Muscle of arm (tissue), 14 donors: ENCODE data around the gene NUFIP1. TPM values are rescaled to one million over a fixed set of nuclear protein-coding genes. Genes with fewer than 3 reads are reported as not detected.
"Not testable (repeated sequence)": the region's sequence is repeated elsewhere in the genome, so short reads cannot be mapped to it uniquely, and the experiment has no call there.

Experiments
- DNase-seq: peaks from one replicate; pipeline ENCODE4 v3.0.0-alpha.2; 2013
- long read RNA-seq, 11 donors: transcript quantifications; one replicate each; lab custom pipeline, GENCODE V29; 2026
- polyA plus RNA-seq, 12 donors: library from polyadenylated mRNA; unstranded; fragments of 120-200 nt; gene quantifications; one replicate each; pipeline ENCODE4 v1.2.1, GENCODE V29; 2013; ENCODE audit not compliant: insufficient read length in 12 of 12

The NUFIP1 gene
- 10 to 100 TPM in 1 of 12 donors, 1 to 10 TPM in 10, not detected in 1; 8.1 to 10.8 (median 9.0) TPM for polyA plus RNA-seq
- long read RNA-seq, donor 1, partial matches to known transcripts: 6 of 7 reads
- long read RNA-seq, donor 1, other reads (novel, unspliced or antisense): 0 of 7 reads
- long read RNA-seq, donor 2, partial matches to known transcripts: 0 of 3 reads
- long read RNA-seq, donor 2, other reads (novel, unspliced or antisense): 0 of 3 reads
- long read RNA-seq, donor 3, partial matches to known transcripts: 0 of 2 reads
- long read RNA-seq, donor 3, other reads (novel, unspliced or antisense): 0 of 2 reads
- long read RNA-seq, donor 4, partial matches to known transcripts: 0 of 1 reads
- long read RNA-seq, donor 4, other reads (novel, unspliced or antisense): 0 of 1 reads
- long read RNA-seq, donor 5, partial matches to known transcripts: 0 of 2 reads
- long read RNA-seq, donor 5, other reads (novel, unspliced or antisense): 0 of 2 reads
- long read RNA-seq, donor 6: 0 reads
- long read RNA-seq, donor 7: 0 reads
- long read RNA-seq, donor 8: 0 reads
- long read RNA-seq, donor 9, partial matches to known transcripts: 0 of 2 reads
- long read RNA-seq, donor 9, other reads (novel, unspliced or antisense): 0 of 2 reads
- long read RNA-seq, donor 10, partial matches to known transcripts: 5 of 6 reads
- long read RNA-seq, donor 10, other reads (novel, unspliced or antisense): 0 of 6 reads
- long read RNA-seq, donor 11, partial matches to known transcripts: 0 of 3 reads
- long read RNA-seq, donor 11, other reads (novel, unspliced or antisense): 0 of 3 reads

DNA sequence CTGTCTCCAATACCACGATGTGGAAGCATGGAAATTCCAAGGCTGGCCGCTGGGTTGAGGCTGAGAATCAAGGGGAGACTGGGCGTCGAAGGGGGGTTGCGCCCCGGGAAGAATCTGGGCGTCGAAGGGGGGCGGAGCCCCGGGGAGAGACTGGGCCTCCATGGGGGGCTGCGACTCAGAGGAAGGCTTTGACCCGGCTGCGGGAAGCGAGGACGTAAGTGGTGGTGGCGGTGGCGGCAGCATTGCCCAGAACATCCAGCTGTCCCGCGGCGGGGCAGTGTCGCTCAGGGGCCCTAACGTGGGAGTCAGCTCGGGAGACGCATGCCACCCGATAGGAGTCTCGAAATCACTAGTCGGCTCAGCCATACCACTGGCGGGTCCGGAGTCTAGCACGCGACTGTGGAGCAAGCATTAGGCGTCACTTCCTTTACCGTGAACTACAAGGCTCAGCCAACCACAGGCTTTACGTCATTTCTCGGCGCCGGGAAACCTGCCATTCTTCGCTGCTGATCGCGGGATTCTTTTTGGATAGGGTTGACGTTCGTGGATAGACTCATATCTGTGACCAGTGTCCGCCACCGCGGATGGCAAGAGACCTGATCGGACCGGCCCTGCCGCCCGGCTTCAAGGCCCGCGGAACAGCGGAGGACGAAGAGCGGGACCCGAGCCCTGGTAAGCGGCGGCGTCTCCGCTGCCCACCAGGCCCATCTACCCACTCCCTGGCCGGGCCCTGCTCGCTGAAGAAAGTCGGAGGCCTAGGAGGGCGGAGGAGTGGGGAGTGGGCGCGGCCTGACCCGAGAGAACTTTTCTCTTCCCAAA, at the start of gene NUFIP1, which contains the start of gene GPALPP1:
Gene NUFIP1 (minus strand): TSS at position 401 of the 819 bp plus-strand sequence. CDS start 35 bp downstream, at position 366.
Gene GPALPP1 (plus strand): TSS at position 468 of the 819 bp plus-strand sequence. CDS start 117 bp downstream, at position 585.
- peak; percentile 95 for DNase-seq

DNA sequence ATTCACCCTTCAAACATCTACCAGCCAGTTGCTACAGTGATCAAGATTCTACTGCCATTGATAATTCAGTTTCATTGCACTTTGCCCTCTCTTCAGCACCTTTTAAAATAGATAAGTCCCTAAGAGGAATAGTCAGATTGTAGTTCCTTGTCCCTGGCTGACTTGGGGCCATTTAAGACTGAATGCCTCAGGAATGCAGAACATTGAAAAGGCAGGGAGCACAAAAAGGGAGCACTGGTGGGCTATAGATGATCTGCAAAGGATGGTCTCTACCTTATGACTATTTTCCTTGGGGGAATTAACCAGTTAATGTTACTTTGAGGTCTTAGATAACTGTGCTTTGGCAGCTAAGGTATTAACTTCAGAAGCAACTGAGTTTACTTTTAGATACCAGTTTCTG, 46.9 kb upstream of the NUFIP1 start:
- DNase-seq: no peak

DNA sequence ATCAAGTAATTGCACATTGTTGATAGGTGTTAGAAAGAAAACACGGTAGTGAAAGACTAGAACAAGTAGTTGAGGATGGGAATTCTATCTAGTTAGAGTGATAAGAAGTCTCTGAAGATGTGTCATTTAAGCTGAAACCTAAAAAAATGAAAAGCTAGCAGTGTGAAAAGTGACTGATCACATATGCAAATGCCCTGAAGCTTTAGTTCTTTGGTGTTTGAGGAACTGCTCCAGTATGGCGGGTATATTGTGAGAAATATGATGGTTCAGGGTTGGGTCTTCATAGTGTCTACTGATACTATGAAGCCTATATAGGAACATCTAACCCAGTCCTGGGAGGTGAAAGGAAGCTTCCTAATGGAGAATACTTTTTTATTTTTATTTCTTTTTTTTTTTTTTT, 45.1 kb upstream of the NUFIP1 start:
- no peak for DNase-seq

DNA sequence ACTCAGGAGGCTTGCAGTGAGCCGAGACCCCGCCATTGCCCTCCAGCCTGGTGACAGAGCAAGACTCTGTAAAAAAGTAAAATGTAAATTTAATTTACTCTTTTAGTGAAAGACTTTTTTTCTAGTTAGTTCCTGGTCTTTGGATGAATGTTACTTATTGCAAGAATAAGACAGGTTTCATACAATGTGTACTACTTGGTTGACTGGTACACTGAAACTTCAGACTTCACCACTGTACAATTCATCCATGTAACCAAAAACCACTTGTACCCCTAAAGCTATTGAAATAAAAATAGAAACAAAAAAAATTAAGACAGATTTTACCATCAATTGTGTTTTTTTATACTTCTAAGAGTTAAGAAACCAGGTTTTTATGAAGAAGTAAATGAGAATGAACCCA, 35.6 kb upstream of the NUFIP1 start:
- no peak for DNase-seq

DNA sequence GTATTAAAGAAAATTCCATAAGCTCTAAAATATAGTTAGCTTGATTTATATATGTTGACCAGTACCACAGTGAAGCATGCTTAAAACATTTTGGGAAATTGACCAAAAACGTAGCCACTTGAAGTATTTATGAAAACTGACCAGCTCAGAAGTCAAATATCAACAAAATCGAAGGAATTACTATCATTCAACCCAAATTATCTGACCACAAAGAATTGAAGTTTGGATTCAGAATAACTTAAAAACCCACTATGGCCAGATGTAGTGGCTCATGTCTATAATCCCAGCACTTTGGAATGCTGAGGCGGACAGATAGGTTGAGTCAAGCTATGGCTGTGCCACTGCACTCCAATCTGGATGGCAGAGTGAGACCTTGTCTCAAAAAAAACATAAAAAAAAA, 32.0 kb upstream of the NUFIP1 start:
- no peak for DNase-seq

DNA sequence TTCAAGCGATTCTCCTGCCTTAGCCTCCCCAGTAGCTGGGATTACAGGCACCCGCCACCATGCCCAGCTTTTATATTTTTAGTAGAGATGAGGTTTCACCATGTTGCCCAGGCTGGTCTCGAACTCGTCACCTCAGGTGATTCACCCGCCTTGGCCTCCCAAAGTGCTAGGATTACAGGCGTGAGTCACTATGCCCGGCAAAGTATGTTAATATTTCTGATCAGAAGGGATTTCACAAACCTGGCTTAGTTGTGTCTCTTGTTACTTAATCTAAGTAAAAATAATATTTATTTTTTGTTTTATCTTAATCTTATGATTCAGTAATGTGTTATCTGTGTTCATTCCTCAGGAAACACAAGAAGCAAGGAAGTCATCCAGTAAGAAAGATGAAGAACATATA, 30.7 kb upstream of the NUFIP1 start:
- DNase-seq: not testable (repeated sequence)

DNA sequence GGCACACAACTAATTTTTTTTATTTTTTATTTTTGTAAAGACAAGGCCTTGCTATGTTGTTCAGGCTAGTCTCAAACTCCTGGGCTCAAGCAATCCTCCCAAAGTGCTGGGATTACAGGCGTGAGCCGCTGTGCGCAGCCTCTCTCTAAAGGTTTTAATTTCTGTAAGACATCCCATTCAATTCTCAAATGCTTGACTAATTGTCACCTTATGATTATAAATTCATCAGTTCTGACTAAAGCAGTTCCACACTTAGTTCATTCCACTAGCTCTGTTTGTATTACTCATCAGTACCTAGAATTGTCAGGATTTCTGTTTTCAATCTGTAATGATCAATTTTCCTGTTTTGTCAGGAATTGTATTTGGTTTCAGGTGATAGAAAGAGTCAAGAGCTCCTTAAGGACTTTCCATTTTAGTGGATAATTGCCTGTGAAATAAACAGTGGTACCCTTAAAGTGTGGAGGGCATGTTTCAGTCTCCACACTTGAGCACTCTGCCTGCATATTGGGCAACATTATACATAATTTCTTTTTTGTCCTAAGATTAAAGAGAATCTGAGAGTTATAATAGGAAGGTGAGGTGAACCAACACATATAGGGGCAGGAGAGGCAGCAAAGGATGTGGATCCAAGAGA, 27.6 kb upstream of the NUFIP1 start:
- DNase-seq: no peak

DNA sequence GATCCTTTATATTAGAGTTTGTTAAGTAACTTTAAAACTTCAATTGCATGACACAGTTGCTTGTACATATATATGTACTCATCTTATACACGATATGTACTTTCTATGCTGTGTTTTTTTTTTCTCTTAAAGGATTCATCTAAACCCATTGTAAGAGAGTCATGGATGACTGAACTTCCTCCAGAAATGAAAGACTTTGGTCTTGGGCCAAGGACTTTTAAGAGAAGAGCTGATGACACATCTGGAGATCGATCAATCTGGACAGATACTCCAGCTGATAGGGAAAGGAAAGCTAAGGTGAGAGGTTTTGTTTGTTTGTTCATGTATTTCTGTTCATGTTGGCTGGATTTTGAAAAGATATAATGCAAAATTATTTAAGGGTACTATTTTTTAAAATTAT, 26.0 kb upstream of the NUFIP1 start:
- DNase-seq: no peak

DNA sequence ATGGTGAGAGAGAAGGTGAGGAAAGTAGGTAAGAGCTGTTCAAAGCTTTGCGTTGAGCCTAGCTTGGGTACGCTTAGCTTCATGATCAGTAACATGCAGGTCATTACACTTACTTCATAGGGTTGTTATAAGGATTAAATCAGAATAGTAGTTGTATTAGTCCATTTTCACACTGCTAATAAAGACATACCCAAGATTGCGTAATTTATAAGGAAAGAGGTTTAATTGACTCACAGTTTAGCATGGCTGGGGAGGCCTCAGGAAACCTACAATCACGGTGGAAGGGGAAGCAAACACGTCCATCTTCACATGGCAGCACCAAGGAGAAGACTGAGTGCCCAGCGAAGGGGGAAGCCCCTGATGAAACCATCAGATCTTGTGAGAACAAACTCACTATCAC, 21.9 kb upstream of the NUFIP1 start:
- DNase-seq: no peak

DNA sequence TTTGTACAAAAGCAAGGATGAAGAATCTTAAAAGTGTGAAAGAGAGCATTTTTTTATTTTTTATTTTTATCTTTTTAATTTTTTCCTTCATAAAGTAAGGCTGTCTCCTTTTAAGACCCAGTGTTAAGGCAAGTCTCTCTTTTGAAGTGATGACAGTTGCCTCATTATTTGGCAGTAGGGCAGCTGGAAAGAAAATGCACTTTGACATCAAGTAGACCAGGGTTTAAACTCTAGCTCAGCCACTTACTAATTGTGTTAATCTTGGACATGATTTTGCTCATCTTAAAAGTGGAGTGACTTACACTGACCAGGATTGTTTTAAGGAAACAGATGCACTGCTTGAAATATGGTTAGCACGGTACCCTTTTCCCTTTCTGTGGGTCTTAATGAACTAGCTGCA, 18.6 kb upstream of the NUFIP1 start:
- no peak for DNase-seq

DNA sequence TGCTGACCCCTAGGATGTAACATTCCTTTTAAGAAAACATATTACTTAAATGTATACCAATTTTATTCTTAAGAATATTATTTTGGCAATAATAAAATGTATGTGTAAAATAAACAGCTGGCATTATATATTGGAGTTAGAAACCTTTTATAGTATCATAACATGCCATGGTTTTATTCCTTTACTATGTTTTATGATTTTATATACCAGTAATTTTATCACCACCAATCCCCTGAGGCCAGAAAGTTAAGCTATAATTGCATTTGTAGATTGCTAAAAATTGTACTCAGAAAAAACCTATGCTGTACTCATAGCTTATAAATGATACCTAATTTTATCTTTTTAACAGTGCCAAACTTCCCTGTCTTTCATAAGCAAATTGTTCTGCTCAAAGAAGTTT, 18.0 kb upstream of the NUFIP1 start:
- no peak for DNase-seq

DNA sequence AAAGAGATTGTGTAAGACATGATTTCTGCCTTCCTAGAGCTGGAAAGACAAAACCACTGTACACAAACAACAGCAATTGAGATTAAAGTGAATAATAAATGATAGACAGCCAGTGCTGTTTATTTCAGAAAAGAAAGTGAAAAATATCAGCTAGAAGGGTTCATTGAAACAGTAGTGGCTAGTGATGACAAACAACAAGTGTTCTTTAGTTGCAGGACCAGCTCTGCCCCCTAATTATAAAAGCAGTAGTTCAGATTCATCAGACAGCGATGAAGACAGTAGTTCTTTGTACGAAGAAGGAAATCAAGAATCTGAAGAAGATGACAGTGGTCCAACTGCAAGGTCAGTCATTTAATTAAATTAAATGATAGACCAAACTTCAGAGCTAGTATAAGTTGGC, 14.8 kb upstream of the NUFIP1 start:
- no peak for DNase-seq

DNA sequence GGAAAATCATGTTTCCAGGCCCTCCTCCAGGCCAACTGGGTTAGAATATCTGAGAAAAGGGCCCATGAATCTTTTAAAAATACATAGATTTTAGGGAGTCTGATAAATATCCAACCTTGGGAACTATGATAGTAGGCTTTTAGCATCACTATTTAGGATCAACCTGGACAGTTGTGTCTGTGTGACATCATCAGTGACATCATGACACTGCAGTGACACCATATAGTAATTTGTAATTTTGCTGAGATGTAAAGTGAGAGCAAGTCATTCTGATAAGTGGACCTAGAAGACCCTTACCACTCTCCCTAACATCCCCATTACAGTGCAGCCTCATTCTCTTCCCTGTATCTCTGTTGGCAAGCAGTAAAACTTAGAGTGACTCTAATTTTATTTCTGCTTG, 14.1 kb upstream of the NUFIP1 start:
- no peak for DNase-seq

DNA sequence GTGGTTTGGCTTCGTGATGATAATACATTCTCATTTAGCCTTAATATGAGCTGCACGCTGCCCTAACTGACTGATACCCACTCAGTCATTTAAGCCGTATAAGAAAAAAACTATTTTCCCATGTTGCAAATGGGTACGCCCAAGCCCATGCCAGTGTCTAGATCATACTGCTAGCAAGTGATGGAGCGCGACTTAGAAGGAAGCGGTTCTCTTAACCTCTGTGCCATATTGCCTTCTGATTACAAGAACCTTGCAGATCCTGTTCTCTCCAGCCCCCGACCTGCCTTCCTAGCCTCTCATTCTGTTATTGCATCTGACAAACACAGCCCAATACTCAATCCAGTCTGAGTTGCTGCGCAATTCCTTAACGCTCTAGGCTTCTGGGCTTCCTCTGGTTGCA, 670 bp upstream of the NUFIP1 start:
- DNase-seq: no peak

DNA sequence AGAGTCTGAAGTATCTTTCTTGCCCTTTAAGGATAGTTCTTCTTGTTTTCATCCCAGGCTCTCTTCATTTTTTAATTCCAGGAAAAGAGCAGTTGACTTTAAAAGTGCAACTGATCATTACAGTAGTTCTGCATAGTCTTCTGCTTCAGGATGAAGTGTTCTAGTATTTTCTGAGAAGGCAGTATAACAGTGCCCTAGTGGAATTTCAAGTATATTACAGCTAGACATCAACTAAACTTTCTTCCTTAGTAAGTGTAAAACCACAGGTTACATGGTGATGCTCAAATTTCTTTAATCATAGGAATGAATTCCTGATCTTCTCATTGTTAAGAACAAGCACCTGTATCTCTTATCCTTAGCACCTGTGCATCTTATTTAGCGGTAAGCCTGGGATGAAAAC, 10.9 kb downstream of the NUFIP1 start:
- no peak for DNase-seq

DNA sequence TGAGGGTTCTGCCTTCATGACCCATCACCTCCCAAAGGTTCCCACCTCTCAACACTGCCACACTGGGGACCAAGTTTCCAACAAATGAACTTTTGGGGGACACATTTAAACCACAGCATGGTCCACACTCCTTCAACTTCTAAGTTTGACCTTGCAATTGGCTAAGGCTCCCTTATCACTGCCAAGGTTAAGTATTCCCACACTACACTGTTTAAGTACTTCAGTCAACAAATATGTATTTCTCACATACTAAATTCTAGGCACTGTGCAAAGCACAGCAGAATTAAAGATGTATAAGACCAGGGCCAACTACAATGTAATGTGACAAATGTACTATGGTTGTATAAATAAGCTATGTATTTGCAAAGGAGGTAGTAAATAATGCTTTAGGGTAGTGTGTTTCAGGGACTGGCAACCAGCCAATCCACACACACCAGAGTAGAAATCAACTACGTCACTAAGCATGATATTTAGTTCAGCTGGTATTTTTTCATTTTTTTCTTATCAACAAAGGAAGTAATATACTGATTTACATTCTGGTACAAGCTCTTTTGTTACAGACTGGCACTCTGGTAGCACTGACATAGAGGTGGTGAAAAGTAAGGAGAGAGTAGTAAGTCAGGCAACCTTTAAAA, 12.2 kb downstream of the NUFIP1 start:
- no peak for DNase-seq

DNA sequence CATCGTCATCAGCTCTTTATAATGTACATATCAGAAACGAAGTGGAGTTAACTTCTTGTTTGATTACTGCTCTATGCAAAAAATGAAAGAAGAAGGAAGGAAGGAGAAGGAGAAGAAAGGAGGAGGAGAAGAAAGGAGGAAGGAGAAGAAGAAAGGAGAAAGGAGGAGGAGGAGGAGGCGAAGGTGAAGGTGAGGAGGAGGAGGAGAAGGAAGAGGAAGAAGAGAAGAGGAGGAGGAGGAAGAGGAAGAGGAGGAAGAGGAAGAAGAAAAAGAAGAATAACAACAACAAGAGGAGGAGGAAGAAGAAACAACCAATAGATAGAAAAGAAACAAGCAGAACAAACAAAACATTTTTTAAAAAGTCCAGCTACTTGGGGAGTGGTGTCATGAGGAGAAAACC, 13.1 kb downstream of the NUFIP1 start:
- DNase-seq: no peak

DNA sequence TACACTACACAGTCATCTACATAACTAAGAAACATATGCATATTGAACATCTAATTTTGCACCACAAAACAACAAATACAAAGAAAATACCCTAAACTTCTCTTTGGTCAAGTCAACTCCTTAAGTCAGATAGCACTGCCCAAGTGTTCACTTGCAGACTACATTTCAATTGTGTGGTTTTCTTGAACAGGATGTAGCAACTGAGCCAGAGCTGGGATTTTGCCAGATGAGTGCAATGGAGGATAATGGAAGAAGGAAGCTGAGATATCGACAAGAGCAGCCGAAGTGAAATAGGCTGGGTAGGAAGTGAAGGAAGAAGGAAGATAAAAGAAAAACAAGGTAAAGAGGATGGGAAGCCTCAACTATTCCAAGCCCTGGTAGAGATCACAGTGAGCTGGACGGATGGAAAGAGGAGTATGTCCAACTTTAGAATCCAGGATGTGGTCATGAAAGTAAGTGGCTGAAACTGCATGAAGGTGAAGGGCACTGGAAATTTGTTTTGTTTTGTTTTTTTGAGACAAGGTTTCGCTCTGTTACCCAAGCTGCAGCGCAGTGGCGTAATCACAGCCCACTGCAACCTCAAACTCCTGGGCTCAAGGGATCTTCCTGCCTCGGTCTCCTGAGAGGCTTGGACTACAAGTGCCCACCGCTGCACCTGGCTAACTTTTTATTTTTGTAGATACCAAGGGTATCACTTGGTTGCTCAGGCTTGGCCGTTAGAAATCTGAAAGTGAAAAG, 15.0 kb downstream of the NUFIP1 start:
- DNase-seq: no peak

DNA sequence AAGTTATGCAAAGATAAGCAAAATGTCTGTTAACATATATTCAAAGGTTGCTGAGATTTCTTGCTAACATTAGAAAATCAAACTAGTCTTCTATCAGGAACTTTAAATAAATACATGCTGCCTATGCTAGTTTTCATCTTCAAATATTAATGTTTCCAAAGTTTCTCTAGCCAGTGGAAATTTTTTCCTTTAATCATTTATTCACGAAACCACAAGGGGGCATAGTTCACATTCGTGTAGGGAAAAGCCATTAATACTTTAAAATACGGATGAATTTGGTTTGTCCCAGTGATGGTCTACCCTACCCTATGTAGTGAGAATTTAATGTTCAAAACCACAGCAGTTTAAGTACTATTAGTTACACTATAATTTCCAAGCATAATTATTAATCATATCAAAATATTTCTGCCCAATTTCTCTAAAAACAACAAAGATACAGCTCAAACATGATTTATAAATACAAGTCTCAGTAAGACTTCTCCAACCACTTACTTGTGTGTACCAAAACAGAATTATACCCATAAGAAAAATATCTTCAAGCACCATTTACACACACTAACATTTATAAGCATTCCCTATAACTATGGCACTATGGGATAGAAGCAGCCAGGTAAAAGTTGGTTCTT, 16.2 kb downstream of the NUFIP1 start:
- peak; percentile 25 for DNase-seq
